GM23338 (cell line): ENCODE results near the gene MTREX.

Experiments
- EZH2 ChIP-seq: fragments of 200-600 bp; sonication (generic); IDR thresholded peaks from one replicate; pipeline ENCODE4 v1.8.0; 2017; ENCODE audit warnings: antibody characterized with exemption, mild to moderate bottlenecking, low read depth; ENCODE audit not compliant: unreplicated experiment
- POLR2AphosphoS5 ChIP-seq: IDR thresholded peaks from 2 replicates; pipeline ENCODE4 v1.6.1; 2016; ENCODE audit warnings: antibody characterized with exemption, low read depth
- TF ChIP-seq, protein P1 (sequence below), 2 experiments: fragments of 200-600 bp in 1 of 2; sonication (generic) in 1 of 2; conservative IDR thresholded peaks; 2 replicates each; pipeline versions ENCODE4 v1.5.1 to v1.6.1; 2016 to 2017; ENCODE audit warnings: antibody characterized with exemption in 2 of 2, low read depth in 2 of 2, mild to moderate bottlenecking in 2 of 2, moderate library complexity in 1 of 2
- TF ChIP-seq, protein P2 (sequence below): IDR thresholded peaks from one replicate; pipeline ENCODE4 v1.6.1; 2018; ENCODE audit warnings: antibody characterized with exemption; ENCODE audit not compliant: unreplicated experiment

DNA sequence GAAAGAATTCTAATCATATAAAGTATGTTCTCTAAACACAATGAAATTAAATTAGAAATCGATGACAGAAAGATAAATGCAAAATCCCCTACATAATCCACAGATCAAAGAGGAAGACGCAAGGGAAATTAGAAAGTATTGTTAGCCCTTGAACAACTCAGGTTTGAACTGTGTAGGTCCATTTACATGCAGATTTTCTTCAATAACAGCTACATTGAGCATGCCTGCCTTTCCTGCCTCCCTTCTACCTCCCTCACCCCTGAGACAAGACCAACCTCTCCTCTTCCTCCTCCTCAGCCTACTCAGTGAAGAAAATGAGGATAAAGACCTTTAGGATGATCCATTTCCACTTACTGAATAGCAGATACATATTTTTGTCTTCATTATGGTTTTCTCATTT is 151.8 kb downstream of the MTREX start:
- TF ChIP-seq, protein P1, sequence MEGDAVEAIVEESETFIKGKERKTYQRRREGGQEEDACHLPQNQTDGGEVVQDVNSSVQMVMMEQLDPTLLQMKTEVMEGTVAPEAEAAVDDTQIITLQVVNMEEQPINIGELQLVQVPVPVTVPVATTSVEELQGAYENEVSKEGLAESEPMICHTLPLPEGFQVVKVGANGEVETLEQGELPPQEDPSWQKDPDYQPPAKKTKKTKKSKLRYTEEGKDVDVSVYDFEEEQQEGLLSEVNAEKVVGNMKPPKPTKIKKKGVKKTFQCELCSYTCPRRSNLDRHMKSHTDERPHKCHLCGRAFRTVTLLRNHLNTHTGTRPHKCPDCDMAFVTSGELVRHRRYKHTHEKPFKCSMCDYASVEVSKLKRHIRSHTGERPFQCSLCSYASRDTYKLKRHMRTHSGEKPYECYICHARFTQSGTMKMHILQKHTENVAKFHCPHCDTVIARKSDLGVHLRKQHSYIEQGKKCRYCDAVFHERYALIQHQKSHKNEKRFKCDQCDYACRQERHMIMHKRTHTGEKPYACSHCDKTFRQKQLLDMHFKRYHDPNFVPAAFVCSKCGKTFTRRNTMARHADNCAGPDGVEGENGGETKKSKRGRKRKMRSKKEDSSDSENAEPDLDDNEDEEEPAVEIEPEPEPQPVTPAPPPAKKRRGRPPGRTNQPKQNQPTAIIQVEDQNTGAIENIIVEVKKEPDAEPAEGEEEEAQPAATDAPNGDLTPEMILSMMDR (conservative IDR thresholded peaks at IDR 0.05; ENCODE audit: low read depth in 2 of 2) = no peak
- TF ChIP-seq, protein P2, sequence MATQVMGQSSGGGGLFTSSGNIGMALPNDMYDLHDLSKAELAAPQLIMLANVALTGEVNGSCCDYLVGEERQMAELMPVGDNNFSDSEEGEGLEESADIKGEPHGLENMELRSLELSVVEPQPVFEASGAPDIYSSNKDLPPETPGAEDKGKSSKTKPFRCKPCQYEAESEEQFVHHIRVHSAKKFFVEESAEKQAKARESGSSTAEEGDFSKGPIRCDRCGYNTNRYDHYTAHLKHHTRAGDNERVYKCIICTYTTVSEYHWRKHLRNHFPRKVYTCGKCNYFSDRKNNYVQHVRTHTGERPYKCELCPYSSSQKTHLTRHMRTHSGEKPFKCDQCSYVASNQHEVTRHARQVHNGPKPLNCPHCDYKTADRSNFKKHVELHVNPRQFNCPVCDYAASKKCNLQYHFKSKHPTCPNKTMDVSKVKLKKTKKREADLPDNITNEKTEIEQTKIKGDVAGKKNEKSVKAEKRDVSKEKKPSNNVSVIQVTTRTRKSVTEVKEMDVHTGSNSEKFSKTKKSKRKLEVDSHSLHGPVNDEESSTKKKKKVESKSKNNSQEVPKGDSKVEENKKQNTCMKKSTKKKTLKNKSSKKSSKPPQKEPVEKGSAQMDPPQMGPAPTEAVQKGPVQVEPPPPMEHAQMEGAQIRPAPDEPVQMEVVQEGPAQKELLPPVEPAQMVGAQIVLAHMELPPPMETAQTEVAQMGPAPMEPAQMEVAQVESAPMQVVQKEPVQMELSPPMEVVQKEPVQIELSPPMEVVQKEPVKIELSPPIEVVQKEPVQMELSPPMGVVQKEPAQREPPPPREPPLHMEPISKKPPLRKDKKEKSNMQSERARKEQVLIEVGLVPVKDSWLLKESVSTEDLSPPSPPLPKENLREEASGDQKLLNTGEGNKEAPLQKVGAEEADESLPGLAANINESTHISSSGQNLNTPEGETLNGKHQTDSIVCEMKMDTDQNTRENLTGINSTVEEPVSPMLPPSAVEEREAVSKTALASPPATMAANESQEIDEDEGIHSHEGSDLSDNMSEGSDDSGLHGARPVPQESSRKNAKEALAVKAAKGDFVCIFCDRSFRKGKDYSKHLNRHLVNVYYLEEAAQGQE = no peak
- TF ChIP-seq POLR2AphosphoS5 (no peak), EZH2 (no peak)
